ENCODE data around the gene ADAMTS3. TPM values are rescaled to one million over a fixed set of nuclear protein-coding genes. Genes with fewer than 3 reads are reported as not detected.

Gene ADAMTS3
- total and polyA plus RNA-seq, 8 donors = 0.08 to 0.47 (median 0.15) TPM

DNA sequence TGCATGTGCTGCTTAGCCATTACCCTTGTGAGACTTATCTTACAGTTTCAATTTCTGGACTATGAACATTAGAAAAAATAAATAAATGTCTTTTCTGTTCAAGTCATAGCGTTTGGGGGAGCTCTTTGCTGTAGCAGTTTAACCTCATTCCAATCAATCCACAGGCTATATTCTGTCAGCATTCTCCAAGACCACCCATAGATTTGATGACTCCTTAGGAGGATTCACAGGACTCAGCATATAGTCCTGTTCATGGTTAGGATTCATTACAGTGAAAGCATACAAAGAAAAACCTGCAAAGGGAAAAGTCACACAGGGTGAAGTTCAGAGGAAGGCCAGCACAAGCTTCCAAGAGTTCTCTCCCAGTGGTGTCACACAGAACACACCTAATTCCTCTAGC lies 180.5 kb downstream of the ADAMTS3 start:
- H3K9me3 ChIP-seq = no peaks in the 10 kb centered on the region
- TF ChIP-seq, protein P1, sequence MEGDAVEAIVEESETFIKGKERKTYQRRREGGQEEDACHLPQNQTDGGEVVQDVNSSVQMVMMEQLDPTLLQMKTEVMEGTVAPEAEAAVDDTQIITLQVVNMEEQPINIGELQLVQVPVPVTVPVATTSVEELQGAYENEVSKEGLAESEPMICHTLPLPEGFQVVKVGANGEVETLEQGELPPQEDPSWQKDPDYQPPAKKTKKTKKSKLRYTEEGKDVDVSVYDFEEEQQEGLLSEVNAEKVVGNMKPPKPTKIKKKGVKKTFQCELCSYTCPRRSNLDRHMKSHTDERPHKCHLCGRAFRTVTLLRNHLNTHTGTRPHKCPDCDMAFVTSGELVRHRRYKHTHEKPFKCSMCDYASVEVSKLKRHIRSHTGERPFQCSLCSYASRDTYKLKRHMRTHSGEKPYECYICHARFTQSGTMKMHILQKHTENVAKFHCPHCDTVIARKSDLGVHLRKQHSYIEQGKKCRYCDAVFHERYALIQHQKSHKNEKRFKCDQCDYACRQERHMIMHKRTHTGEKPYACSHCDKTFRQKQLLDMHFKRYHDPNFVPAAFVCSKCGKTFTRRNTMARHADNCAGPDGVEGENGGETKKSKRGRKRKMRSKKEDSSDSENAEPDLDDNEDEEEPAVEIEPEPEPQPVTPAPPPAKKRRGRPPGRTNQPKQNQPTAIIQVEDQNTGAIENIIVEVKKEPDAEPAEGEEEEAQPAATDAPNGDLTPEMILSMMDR (IDR thresholded peaks at IDR 0.05) = no peak
- WGBS, 2 donors = 53 to 59% methylated on average over 1 of the region's 1 CpG
- ATAC-seq = no peak
- FAIRE-seq = no peak
- DNase-seq = no peak
- H3K4me1 ChIP-seq = no peaks in the 10 kb centered on the region
- no peak overlapping the region for H3K27ac ChIP-seq
- intact Hi-C loops (cut with DNase I) = no loop called here
- H3K4me3 ChIP-seq = no peak overlapping the region
- no peaks in the 10 kb centered on the region for H3K36me3 ChIP-seq
- no peaks in the 10 kb centered on the region for H3K27me3 ChIP-seq

DNA sequence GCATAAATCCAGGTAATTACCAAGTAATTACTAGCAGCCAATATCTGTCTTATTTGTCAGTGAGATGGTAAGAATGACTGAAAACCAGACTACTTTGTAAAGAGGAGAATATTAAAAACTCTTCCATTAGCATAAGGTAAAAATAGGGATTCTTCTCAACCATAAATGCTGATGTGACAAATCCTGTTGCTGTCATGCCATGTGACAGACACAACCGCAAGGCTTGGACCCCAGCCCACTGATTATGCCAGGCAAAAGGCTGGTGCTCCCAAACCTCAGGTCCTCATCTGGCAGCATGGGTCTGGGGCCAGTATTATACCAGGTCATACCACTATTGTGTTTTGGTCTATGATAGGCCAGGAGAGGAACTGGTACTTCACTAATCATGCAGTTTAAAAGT lies 181.1 kb downstream of the ADAMTS3 start:
- Histone ChIP-seq H3K9me3 (no peaks in the 10 kb centered on the region), H3K4me1 (no peaks in the 10 kb centered on the region), H3K27ac (no peak overlapping the region), H3K27me3 (no peaks in the 10 kb centered on the region), H3K36me3 (no peaks in the 10 kb centered on the region), H3K4me3 (no peak overlapping the region)
- intact Hi-C loops (cut with DNase I) = no loop called here
- DNase-seq (peak in 1 of 6 donors; percentile 14), FAIRE-seq (no peak), ATAC-seq (no peak)
- TF ChIP-seq, protein P1 (IDR thresholded peaks at IDR 0.05) = no peak
- WGBS, 2 donors = 61 to 79% methylated on average over 1 of the region's 1 CpG

DNA sequence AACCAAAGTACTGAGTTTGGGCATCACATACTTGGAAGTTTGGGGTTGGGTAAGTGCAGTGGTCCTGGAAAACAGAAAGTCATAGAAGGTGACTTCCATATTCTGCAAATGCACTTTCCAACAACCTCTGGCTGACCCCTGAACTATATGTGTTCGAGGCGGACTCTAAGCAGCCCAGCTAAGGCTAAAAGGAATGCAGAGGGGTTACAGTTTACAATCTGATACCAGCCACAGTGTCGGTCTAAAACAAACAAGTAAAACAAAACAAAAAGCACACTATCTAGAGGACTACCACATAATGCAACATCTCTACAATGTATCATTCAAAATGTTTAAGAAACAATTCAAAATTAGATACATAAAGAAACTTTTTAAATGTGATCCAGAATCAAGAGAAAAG lies 185.6 kb downstream of the ADAMTS3 start:
- H3K36me3 ChIP-seq = no peaks in the 10 kb centered on the region
- H3K27me3 ChIP-seq = no peaks in the 10 kb centered on the region
- WGBS, 2 donors = 12 to 22% methylated on average over 3 of the region's 3 CpGs
- DNase-seq = no peak
- no peak for FAIRE-seq
- intact Hi-C loops (cut with DNase I) = no loop called here
- TF ChIP-seq, protein P1 (IDR thresholded peaks at IDR 0.05) = no peak
- H3K9me3 ChIP-seq = no peaks in the 10 kb centered on the region
- ATAC-seq = no peak
- H3K4me3 ChIP-seq = no peak overlapping the region
- no peaks in the 10 kb centered on the region for H3K4me1 ChIP-seq
- H3K27ac ChIP-seq = no peak overlapping the region

DNA sequence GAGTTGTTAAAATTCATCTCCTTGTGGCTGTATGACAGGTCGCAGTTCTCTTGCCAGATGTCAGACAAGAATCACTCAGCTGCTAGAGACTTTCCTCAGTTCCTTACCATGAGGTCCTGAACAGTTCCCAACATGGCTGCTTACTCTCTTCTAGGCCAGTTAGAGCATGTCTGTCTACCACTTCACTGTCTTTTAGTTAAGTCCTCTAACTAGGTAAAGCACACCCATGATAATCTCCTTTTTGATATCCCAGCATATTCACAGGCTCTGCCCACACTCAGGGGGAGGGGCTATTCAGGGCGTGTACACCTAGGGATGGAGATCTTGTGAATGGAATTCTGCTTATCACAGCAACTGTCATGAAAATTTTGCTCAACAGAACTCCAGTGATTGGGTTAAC lies 190.1 kb downstream of the ADAMTS3 start:
- ATAC-seq (no peak), FAIRE-seq (no peak), DNase-seq (no peak)
- H3K4me3 ChIP-seq = no peak overlapping the region
- H3K27me3 ChIP-seq = no peaks in the 10 kb centered on the region
- H3K9me3 ChIP-seq = no peaks in the 10 kb centered on the region
- H3K4me1 ChIP-seq = no peaks in the 10 kb centered on the region
- H3K27ac ChIP-seq = no peak overlapping the region
- intact Hi-C loops (cut with DNase I) = no loop called here
- 69 to 80% methylated on average over 2 of the region's 2 CpGs for WGBS, 2 donors
- H3K36me3 ChIP-seq = no peaks in the 10 kb centered on the region
- TF ChIP-seq, protein P1 (IDR thresholded peaks at IDR 0.05) = no peak

DNA sequence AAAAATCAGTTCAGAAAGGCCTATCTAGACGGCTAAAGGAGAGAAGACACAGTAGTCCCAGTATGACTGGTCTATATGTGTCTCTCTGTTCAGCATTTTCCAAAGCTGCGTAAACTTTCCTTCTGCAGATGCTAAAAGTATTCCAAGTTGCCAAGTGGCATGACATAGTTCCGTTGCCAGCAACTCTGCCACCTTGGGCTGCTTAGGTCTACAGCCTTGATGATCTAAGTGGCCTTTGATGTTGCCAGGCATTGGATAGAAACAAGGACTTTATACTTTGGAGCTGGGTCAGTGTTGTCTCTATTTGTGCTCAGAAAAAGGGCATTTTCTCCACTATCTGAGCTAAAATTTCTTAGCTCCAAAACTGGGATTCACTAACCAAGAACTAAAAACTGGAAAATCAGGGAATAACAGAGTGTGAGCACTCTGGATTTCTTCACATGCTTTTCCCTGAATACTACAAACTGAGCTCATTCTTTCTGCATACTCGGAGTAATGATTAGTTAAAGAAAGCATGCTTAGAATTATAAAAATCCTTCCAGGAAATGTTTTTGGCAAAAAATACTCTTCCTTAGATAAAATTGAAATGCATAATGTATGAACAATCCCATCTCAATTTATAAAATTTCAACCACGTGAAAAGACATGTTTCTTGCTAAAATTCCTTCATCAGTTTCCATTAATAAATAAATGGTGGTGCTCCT lies 191.4 kb downstream of the ADAMTS3 start:
- WGBS, 2 donors = 64 to 72% methylated on average over 5 of the region's 5 CpGs
- FAIRE-seq = no peak
- Histone ChIP-seq H3K27me3 (no peaks in the 10 kb centered on the region), H3K9me3 (no peaks in the 10 kb centered on the region), H3K4me3 (no peak overlapping the region), H3K36me3 (no peaks in the 10 kb centered on the region), H3K4me1 (no peaks in the 10 kb centered on the region), H3K27ac (no peak overlapping the region)
- DNase-seq = no peak
- intact Hi-C loops (cut with DNase I) = no loop called here
- TF ChIP-seq, protein P1 (IDR thresholded peaks at IDR 0.05) = no peak
- ATAC-seq = no peak
